Measurements from ENCODE around the gene TXNRD2. TPM values are rescaled to one million over a fixed set of nuclear protein-coding genes. Genes with fewer than 3 reads are reported as not detected.

The TXNRD2 gene
- total and polyA plus RNA-seq, 10 of the 15 experiments (the other 5 are each of a cell fraction or from before 2014, with no cell fraction given) = 1.6 to 26.0 (median 13.9) TPM

DNA sequence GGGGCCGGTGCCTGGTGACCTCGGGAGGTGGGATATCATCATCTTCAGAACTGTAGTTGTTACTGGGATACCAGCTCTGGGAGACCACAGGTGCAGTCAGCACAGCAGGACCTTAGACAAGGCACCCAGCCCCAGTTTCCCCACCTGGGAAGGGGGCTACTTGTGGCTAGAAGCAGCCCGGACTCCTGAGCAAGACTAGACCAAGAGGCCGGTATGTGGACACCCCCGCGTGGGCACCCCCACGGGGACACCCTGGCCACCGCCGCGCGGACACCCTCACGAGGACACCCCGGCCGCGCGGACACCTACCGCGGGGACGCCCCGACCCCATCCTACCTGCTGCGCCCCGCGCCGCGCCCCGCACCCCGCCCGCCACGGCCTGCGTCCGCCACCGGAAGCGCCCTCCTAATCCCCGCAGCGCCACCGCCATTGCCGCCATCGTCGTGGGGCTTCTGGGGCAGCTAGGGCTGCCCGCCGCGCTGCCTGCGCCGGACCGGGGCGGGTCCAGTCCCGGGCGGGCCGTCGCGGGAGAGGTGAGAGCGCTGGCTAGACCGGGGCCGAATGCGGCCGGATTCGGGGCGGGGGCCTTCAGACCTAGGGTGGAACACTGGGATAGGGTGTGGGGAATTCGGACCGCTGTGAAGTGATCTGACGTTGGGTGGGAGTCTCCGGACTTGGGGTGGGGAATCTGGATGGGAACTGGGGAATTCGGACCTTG, at the start of gene TXNRD2, which contains the start of gene COMT (continued):
- TF ChIP-seq RELB (IDR thresholded peaks at IDR 0.05; ENCODE audit: low read depth) (no peak), CHD4 (IDR thresholded peaks at IDR 0.05) (no peak), NBN (IDR thresholded peaks at IDR 0.05) (no peak), IKZF1 (conservative IDR thresholded peaks at IDR 0.05) (no peak), BCLAF1 (IDR thresholded peaks at IDR 0.05) (no peak), YY1 (IDR thresholded peaks at IDR 0.05; ENCODE audit: low read depth, low read length) (peak; percentile 97), MXI1 (IDR thresholded peaks at IDR 0.05; ENCODE audit: low read depth, low read length) (0 out of 2 replicates have a peak, but pooled peaks have one; percentile 52), IKZF2 (IDR thresholded peaks at IDR 0.05) (no peak), BRCA1 (IDR thresholded peaks at IDR 0.05; ENCODE audit: low read depth, low read length) (no peak), ETV6 (conservative IDR thresholded peaks at IDR 0.05 in 1 of 2, IDR thresholded peaks at IDR 0.05 in 1 of 2; ENCODE audit: borderline replicate concordance in 1 of 2, low read depth in 1 of 2) (no peak), FOXK2 (IDR thresholded peaks at IDR 0.05) (no peak), KAT2A (conservative IDR thresholded peaks at IDR 0.05; ENCODE audit: control insufficient read depth, low read depth, low read length) (no peak), HDAC6 (IDR thresholded peaks at IDR 0.05; ENCODE audit: unreplicated experiment) (no peak), LARP7 (IDR thresholded peaks at IDR 0.05) (no peak), CBFB (IDR thresholded peaks at IDR 0.05; ENCODE audit: low read depth) (peak; percentile 17; the same call in 1 of the 2 replicates), SP1 (IDR thresholded peaks at IDR 0.05; ENCODE audit: low read depth, low read length) (no peak), NR2C2 (IDR thresholded peaks at IDR 0.05; ENCODE audit: borderline replicate concordance, control insufficient read depth, insufficient read length, low read depth) (no peak), ZNF24 (IDR thresholded peaks at IDR 0.05) (no peak), RAD21 (IDR thresholded peaks at IDR 0.05; ENCODE audit: insufficient read depth, low read depth, low read length) (no peak), ZBED1 (IDR thresholded peaks at IDR 0.05; ENCODE audit: borderline replicate concordance) (no peak), NFXL1 (IDR thresholded peaks at IDR 0.05; ENCODE audit: borderline replicate concordance) (no peak)
- TF ChIP-seq, protein P1, sequence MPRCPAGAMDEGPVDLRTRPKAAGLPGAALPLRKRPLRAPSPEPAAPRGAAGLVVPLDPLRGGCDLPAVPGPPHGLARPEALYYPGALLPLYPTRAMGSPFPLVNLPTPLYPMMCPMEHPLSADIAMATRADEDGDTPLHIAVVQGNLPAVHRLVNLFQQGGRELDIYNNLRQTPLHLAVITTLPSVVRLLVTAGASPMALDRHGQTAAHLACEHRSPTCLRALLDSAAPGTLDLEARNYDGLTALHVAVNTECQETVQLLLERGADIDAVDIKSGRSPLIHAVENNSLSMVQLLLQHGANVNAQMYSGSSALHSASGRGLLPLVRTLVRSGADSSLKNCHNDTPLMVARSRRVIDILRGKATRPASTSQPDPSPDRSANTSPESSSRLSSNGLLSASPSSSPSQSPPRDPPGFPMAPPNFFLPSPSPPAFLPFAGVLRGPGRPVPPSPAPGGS (IDR thresholded peaks at IDR 0.05; ENCODE audit: borderline replicate concordance, insufficient read depth, low read depth, low read length, poor library complexity, severe bottlenecking) = no peak
